CD8-positive, alpha-beta memory T cell (primary cell): ENCODE results near the gene ZNF407. TPM values are rescaled to one million over a fixed set of nuclear protein-coding genes. Genes with fewer than 3 reads are reported as not detected.

Experiments
- CTCF ChIA-PET: fragments of 350-600 bp; sonication (Branson Sonifier 250); formaldehyde crosslinking; loops from one replicate; lab custom pipeline; 2021; ENCODE audit warnings: antibody characterized with exemption; lab: Charles Lee
- POLR2A ChIA-PET: fragments of 350-600 bp; sonication (Branson Sonifier 250); formaldehyde crosslinking; loops from one replicate; lab custom pipeline; 2021; ENCODE audit warnings: antibody characterized with exemption; lab: Charles Lee
- DNase-seq, 5 donors: peaks; one replicate each; pipeline versions ENCODE4 v3.0.0 to v3.0.0-alpha.2; 2020 to 2022; ENCODE audit warnings: mixed read lengths in 1 of 5
- H3K27ac ChIP-seq: one replicate; pipeline ENCODE4 v1.7.0; 2013; ENCODE audit warnings: low read depth, mild to moderate bottlenecking, low read length, moderate library complexity
- H3K27me3 ChIP-seq: 2 replicates; pipeline ENCODE4 v1.7.0; 2013; ENCODE audit warnings: low read length, mild to moderate bottlenecking; ENCODE audit not compliant: insufficient read depth, poor library complexity, severe bottlenecking
- H3K36me3 ChIP-seq: 2 replicates; pipeline ENCODE4 v1.7.0; 2013; ENCODE audit warnings: mild to moderate bottlenecking, low read length, moderate library complexity; ENCODE audit not compliant: insufficient read depth
- H3K4me1 ChIP-seq: 2 replicates; pipeline ENCODE4 v1.7.0; 2013; ENCODE audit warnings: mild to moderate bottlenecking, low read length, moderate library complexity; ENCODE audit not compliant: insufficient read depth
- H3K4me3 ChIP-seq: 2 replicates; pipeline ENCODE4 v1.7.0; 2013; ENCODE audit warnings: mild to moderate bottlenecking, low read length
- H3K9me3 ChIP-seq: 2 replicates; pipeline ENCODE4 v1.7.0; 2013; ENCODE audit warnings: mild to moderate bottlenecking, low read length
- H3K27ac Mint-ChIP-seq, 8 donors: one replicate each; pipeline ENCODE4 v1.8.0; 2020 to 2021; ENCODE audit warnings: mixed read lengths in 8 of 8, mild to moderate bottlenecking in 6 of 8, inconsistent platforms in 3 of 8, moderate library complexity in 3 of 8
- H3K27me3 Mint-ChIP-seq, 2 donors: one replicate each; pipeline ENCODE4 v1.8.0; 2020 to 2021; ENCODE audit warnings: mixed read lengths in 2 of 2, mild to moderate bottlenecking in 1 of 2, moderate library complexity in 1 of 2
- H3K36me3 Mint-ChIP-seq, 3 donors: one replicate each; pipeline ENCODE4 v1.8.0; 2020 to 2021; ENCODE audit warnings: mixed read lengths in 3 of 3, inconsistent platforms in 1 of 3, mild to moderate bottlenecking in 1 of 3
- H3K4me1 Mint-ChIP-seq, 3 donors: one replicate each; pipeline ENCODE4 v1.8.0; 2020 to 2021; ENCODE audit warnings: mixed read lengths in 3 of 3, inconsistent platforms in 1 of 3, mild to moderate bottlenecking in 1 of 3
- H3K4me3 Mint-ChIP-seq, 7 donors: one replicate each; pipeline ENCODE4 v1.8.0; 2020 to 2021; ENCODE audit warnings: mixed read lengths in 7 of 7, mild to moderate bottlenecking in 6 of 7, moderate library complexity in 4 of 7, inconsistent platforms in 2 of 7
- H3K9me3 Mint-ChIP-seq, 5 donors: one replicate each; pipeline ENCODE4 v1.8.0; 2020 to 2022; ENCODE audit warnings: mixed read lengths in 5 of 5, mild to moderate bottlenecking in 3 of 5, moderate library complexity in 2 of 5, inconsistent platforms in 1 of 5
- polyA plus RNA-seq: library from polyadenylated mRNA; unstranded; fragments of 300-500 nt; fragmentation: Illumina TruSeq; gene quantifications from one replicate; pipeline ENCODE4 v1.2.3, GENCODE V29; 2021
- total RNA-seq, 2 experiments: library from RNA; stranded (reverse); gene quantifications; one replicate each; pipeline ENCODE4 v1.2.3, GENCODE V29; 2021

ZNF407 gene
- total and polyA plus RNA-seq, 3 experiments from 2014 or later = 4.1 to 15.5 (median 14.9) TPM

DNA sequence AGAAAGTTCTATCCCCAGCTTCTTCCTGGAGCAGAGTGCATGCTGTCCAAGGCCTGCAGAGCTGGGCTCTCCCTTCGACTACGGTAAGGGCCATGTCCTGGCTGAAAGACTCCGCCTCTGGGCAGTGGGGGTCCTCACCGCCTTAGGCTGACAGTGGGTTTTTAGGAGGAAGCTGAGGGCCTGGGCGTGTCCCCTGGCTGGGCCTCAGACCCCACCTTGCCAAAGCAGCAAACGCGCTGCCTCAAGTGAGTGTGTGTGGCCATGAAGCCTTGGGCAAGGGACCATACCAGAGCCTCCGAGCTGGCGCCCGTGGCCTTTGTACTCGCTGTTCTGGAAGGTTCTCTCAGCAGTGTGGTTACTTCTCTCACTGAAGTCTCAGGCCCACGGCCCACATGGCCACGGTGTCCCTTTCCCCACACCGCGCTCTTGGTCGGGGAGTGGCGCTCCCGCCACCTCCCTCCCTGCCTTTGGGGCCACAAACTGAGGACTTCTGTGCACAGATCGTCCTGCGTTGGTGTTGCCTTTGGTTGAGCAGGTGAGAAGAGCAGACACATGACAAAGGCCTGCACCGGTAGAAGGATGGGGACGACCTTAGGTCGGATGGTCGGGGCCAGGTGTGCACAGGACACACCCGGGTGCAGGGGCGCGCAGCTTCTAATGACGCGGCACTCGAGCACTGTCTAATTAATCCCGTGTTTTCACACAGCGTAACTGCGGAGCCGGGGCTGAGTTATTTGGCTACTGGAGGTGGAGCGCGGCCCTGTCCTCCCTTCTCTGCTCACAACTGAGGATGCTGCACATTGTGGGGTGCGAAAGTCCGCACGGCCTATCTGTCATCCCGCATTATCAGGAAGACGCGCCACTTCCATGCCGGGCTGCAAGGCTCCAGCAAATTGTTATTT lies 489.7 kb downstream of the ZNF407 start:
- Mint-ChIP-seq H3K9me3 (no peaks in the 10 kb centered on the region), H3K4me3 (no peak overlapping the region), H3K36me3 (peaks cover 0 to 4% (median 3%) of the 10 kb centered on the region in 3 donors), H3K4me1 (no peaks in the 10 kb centered on the region), H3K27ac (no peak overlapping the region), H3K27me3 (peaks cover 0 to 6% of the 10 kb centered on the region in 2 donors)
- ChIA-PET CTCF (interaction anchor here (0.6 kb wide), 1 partner anchor 16 kb away, joined by 3 read pairs; no protein-coding TSS in a partner anchor), POLR2A (interaction anchor here (0.6 kb wide), 1 partner anchor 36 kb away, joined by 3 read pairs; no protein-coding TSS in a partner anchor)
- no peaks in the 10 kb centered on the region for H3K27me3 ChIP-seq
- no peaks in the 10 kb centered on the region for H3K4me1 ChIP-seq
- no peaks in the 10 kb centered on the region for H3K36me3 ChIP-seq
- H3K9me3 ChIP-seq = no peaks in the 10 kb centered on the region
- H3K4me3 ChIP-seq = no peak overlapping the region
- DNase-seq = no peak
- no peak overlapping the region for H3K27ac ChIP-seq

DNA sequence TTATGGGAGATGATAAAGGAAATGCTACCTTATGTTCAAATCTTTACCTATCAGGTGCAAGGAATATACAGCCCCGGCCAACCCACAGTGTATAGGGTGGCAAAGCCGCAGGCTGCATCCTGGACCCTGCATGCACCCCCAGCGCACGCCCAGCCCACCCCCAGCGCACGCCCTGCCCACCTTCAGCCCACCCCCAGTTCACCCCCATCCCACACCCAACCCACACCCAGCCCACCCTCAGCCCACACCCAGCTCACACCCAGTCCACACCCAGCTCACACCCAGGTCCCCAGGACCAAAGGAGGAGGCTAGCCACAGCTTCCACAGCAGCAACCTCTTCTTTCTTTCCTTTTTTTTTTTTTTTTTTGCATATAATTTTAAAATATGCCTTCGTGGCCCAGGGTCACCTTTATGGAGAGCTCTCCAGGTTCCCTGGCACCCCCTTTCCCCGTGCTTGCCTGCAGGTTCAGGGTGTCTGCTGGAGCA lies 490.4 kb downstream of the ZNF407 start:
- peak overlapping the region in 1 of 8 donors; percentile 83 for H3K27ac Mint-ChIP-seq
- no peaks in the 10 kb centered on the region for H3K4me1 Mint-ChIP-seq
- CTCF ChIA-PET = interaction anchor here (0.6 to 0.7 kb wide), 2 partner anchors 16 to 71 kb away, joined by 3 read pairs; no protein-coding TSS in a partner anchor
- no peak for DNase-seq
- Histone ChIP-seq H3K27me3 (no peaks in the 10 kb centered on the region), H3K4me1 (no peaks in the 10 kb centered on the region), H3K27ac (no peak overlapping the region), H3K9me3 (no peaks in the 10 kb centered on the region), H3K4me3 (no peak overlapping the region), H3K36me3 (no peaks in the 10 kb centered on the region)
- H3K36me3 Mint-ChIP-seq = peaks cover 0 to 3% (median 0%) of the 10 kb centered on the region in 3 donors
- H3K27me3 Mint-ChIP-seq = peaks cover 0 to 2% of the 10 kb centered on the region in 2 donors
- POLR2A ChIA-PET = interaction anchor here (0.6 kb wide), 1 partner anchor 37 kb away, joined by 3 read pairs; no protein-coding TSS in a partner anchor
- H3K4me3 Mint-ChIP-seq = no peak overlapping the region
- H3K9me3 Mint-ChIP-seq = no peaks in the 10 kb centered on the region

DNA sequence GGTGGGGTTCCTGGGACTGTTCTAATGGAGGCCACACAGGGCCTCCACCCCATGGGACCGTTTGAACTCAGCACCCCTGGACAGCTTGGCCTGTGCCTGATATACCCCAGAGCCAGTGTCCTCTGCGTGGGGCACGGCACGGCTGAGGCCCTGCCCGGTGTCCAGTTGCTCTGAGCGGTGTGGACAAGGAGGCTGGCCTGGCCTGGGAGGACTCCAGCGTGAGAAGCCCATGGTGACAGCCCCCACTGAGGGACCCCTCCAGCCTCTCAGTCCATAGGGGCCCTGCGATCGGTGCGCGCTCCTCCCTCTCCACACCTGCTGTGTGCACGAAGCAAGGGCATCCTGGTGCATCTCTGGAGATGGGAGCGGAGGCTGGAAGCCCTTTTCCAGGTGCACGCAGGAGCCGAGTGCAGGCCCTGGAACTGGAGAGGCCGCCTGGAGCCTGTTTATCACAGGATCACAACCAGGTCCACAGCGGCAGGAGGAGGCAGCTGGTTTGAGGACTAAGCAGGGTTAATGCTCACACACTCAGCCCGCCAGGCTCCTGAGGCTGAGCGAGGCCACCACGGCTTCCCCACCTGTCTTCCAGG lies 491.0 kb downstream of the ZNF407 start:
- ChIA-PET CTCF (interaction anchor here (0.7 kb wide), 1 partner anchor 71 kb away, joined by 3 read pairs; no protein-coding TSS in a partner anchor), POLR2A (no interaction called here)
- Histone ChIP-seq H3K27ac (no peak overlapping the region), H3K4me1 (no peaks in the 10 kb centered on the region), H3K27me3 (no peaks in the 10 kb centered on the region), H3K9me3 (no peaks in the 10 kb centered on the region), H3K36me3 (no peaks in the 10 kb centered on the region), H3K4me3 (no peak overlapping the region)
- no peaks in the 10 kb centered on the region for H3K36me3 Mint-ChIP-seq
- H3K27ac Mint-ChIP-seq = no peak overlapping the region
- no peak for DNase-seq
- no peaks in the 10 kb centered on the region for H3K9me3 Mint-ChIP-seq
- H3K4me1 Mint-ChIP-seq = no peaks in the 10 kb centered on the region
- H3K27me3 Mint-ChIP-seq = peaks cover 0 to 1% of the 10 kb centered on the region in 2 donors
- no peak overlapping the region for H3K4me3 Mint-ChIP-seq

DNA sequence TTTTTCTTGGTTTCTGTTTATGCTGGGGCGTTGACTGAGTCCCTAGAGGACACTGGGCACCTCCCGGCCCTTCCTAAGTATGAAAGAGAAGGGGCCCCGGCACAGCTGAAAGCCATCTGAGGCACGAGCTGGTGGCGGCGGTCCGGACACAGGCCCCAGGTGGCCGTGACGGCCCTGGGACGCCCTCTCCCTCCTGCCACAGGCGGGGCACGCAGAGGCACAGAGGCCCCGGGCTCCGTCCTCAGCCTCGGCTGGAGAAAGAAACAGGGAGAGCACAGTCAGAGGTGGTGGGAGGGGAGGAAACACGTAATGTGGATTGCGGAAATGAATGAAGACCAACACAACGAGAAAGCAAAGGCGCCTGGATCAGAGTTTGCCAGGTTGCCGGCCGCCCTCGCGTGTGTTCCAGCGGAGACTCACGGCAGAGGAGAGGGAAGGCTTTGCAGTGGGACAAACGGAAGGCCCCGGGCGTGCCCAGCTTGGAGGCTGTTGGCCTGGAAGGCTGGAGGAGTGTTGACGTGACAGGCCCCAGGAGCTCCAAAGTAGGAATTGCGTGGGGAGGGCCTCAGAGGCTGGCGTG lies 492.2 kb downstream of the ZNF407 start:
- DNase-seq = no peak
- Histone ChIP-seq H3K9me3 (no peaks in the 10 kb centered on the region), H3K36me3 (no peaks in the 10 kb centered on the region), H3K27ac (no peak overlapping the region), H3K4me1 (no peaks in the 10 kb centered on the region), H3K27me3 (no peaks in the 10 kb centered on the region), H3K4me3 (no peak overlapping the region)
- Mint-ChIP-seq H3K4me3 (no peak overlapping the region), H3K9me3 (no peaks in the 10 kb centered on the region), H3K27ac (no peak overlapping the region), H3K4me1 (no peaks in the 10 kb centered on the region), H3K36me3 (no peaks in the 10 kb centered on the region), H3K27me3 (no peaks in the 10 kb centered on the region)
- POLR2A ChIA-PET = no interaction called here
- CTCF ChIA-PET = no interaction called here

DNA sequence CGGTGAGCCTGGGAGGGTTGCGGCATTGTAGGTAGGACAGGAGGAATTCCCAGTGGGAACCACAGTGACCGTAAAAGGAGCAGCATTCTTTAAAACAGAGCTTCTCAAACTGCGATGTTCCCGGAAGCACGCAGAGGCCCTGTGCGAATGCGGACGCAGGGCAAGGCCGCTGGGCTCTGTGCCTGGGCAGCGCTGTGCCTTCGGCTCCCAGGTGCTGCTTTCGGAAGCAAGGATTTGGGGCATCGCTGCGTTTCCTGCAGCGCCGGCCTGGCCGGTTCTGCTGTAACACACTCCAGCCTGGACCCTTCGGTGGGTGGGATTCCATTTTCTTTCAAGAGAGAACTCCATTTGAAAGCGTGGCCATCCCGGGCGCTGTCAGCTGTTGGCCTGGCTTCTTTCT lies 492.7 kb downstream of the ZNF407 start:
- CTCF ChIA-PET = no interaction called here
- no peak for DNase-seq

DNA sequence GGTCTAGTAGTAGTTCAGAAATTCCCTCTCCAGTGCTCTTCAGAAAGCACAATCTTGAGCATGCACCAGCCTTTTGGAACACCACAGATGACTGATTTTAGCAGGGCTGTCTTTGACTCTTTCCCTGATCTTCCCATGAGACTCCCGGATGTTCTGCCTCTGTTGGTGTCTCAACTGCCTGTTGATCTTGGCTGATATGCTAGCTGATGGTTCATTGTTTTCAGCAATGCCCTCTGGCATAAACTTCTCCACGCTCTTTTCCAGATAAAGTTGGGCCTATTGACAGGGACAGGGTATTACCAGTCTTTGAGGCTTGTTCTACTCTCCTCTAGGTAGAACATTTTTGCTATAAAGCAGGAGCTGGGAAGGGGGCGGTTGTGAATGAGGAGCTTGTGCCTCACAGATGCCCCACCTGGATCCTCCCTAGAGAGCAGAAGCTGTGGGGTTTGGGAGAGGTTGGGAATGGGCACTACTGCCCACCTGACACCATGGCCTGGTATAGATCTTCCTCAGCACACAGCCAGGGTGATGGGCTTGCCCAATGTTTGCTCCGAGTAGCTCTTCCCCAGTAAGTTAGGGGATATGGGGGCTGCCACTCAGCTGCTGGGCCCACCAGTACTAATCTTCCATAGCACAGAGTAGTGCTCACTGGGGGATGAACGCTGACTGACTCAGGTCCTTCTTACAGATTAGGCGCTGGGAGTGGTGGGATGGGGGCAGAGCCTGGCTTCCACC lies 500.0 kb downstream of the ZNF407 start:
- Mint-ChIP-seq H3K27ac (no peak overlapping the region), H3K36me3 (peaks cover 0 to 32% (median 3%) of the 10 kb centered on the region in 3 donors), H3K27me3 (peaks cover 4 to 8% of the 10 kb centered on the region in 2 donors), H3K9me3 (peaks cover 4 to 19% (median 14%) of the 10 kb centered on the region in 5 donors), H3K4me3 (no peak overlapping the region), H3K4me1 (no peaks in the 10 kb centered on the region)
- no peak for DNase-seq
- Histone ChIP-seq H3K36me3 (no peaks in the 10 kb centered on the region), H3K27me3 (no peaks in the 10 kb centered on the region), H3K4me3 (no peak overlapping the region), H3K9me3 (no peaks in the 10 kb centered on the region), H3K27ac (no peak overlapping the region), H3K4me1 (no peaks in the 10 kb centered on the region)
- ChIA-PET POLR2A (no interaction called here), CTCF (no interaction called here)

More for the DNA sequence above, 492.7 kb downstream of the ZNF407 start:
- H3K36me3 ChIP-seq = no peaks in the 10 kb centered on the region
- Mint-ChIP-seq H3K4me3 (no peak overlapping the region), H3K9me3 (peaks cover 0 to 2% (median under 1%) of the 10 kb centered on the region in 5 donors), H3K36me3 (peaks cover 0 to 2% (median 0%) of the 10 kb centered on the region in 3 donors), H3K4me1 (no peaks in the 10 kb centered on the region), H3K27ac (no peak overlapping the region), H3K27me3 (no peaks in the 10 kb centered on the region)
- H3K9me3 ChIP-seq = no peaks in the 10 kb centered on the region
- H3K4me1 ChIP-seq = no peaks in the 10 kb centered on the region
- no peak overlapping the region for H3K27ac ChIP-seq
- no peaks in the 10 kb centered on the region for H3K27me3 ChIP-seq
- no peak overlapping the region for H3K4me3 ChIP-seq
- POLR2A ChIA-PET = no interaction called here

DNA sequence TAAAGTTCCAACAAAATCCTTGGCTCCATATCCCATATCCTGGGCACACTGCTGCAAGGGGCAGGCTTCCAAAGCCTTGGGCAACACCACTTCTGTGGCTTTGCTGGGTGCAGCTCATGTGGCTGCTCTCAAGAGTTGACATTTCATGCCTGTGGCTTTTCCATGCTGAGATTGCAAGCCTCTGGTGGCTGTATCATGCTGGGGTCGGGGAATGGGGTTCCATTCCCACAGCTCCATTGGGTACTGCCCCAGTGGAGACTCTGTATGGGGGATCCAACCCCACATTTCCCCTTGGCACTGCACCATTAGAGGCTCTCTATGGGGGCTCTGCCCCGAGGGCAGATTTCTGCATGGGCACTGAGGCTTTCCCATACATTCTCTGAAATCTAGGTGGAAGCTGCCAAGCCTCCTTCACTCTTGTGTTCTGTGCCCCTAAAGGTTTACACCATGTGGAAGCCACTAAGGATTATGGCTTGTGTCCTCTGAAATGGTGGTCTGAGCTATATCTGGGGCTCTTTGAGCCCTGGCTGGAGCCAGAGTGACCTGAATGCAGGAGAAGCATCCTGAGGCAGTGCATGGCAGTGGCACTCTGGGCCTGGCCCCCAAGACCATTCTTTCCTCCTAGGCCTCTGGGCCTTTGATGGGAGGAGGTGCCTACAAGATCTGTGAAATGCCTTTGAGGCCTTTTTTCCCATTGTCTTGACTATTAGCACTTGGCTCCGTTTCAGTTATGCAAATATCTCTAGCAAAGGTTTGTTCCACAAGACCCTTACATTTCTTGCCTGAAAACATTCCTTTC lies 503.4 kb downstream of the ZNF407 start:
- POLR2A ChIA-PET = no interaction called here
- Histone ChIP-seq H3K4me1 (no peaks in the 10 kb centered on the region), H3K27ac (no peak overlapping the region)

More for the DNA sequence above, 503.4 kb downstream of the ZNF407 start:
- Histone ChIP-seq H3K9me3 (no peaks in the 10 kb centered on the region), H3K27me3 (no peaks in the 10 kb centered on the region), H3K36me3 (no peaks in the 10 kb centered on the region), H3K4me3 (no peak overlapping the region)
- Mint-ChIP-seq H3K27ac (no peak overlapping the region), H3K36me3 (peaks cover 0 to 25% (median 3%) of the 10 kb centered on the region in 3 donors), H3K4me1 (no peaks in the 10 kb centered on the region), H3K9me3 (peaks cover 0 to 12% (median 9%) of the 10 kb centered on the region in 5 donors), H3K4me3 (no peak overlapping the region), H3K27me3 (peaks cover 5 to 8% of the 10 kb centered on the region in 2 donors)
- DNase-seq = no peak
- CTCF ChIA-PET = no interaction called here
